Trophoblast cell (in vitro differentiated cells and primary cell): ENCODE results near the gene NELFB.

ENCODE experiments used
- DNase-seq, 2 donors: peaks; one replicate each; pipeline ENCODE4 v3.0.0-alpha.2; 2016
- H2AFZ ChIP-seq: 2 replicates; pipeline ENCODE4 v1.6.1; 2013; ENCODE audit warnings: low read length, moderate library complexity, mild to moderate bottlenecking; ENCODE audit not compliant: insufficient read depth, poor library complexity
- H2AK5ac ChIP-seq: 2 replicates; pipeline ENCODE4 v1.6.1; 2013; ENCODE audit warnings: mild to moderate bottlenecking, low read length
- H2BK120ac ChIP-seq: 2 replicates; pipeline ENCODE4 v1.6.1; 2013; ENCODE audit warnings: low read length, mild to moderate bottlenecking, moderate library complexity; ENCODE audit not compliant: insufficient read depth, poor library complexity
- H2BK12ac ChIP-seq: 2 replicates; pipeline ENCODE4 v1.6.1; 2013; ENCODE audit warnings: mild to moderate bottlenecking, low read length, moderate library complexity
- H2BK5ac ChIP-seq: 2 replicates; pipeline ENCODE4 v1.6.1; 2013; ENCODE audit warnings: low read length, low read depth, moderate library complexity, mild to moderate bottlenecking; ENCODE audit not compliant: poor library complexity
- H3K14ac ChIP-seq: 2 replicates; pipeline ENCODE4 v1.6.1; 2013; ENCODE audit warnings: mild to moderate bottlenecking, low read length
- H3K18ac ChIP-seq: 2 replicates; pipeline ENCODE4 v1.6.1; 2013; ENCODE audit warnings: mild to moderate bottlenecking, low read length
- H3K23ac ChIP-seq: 2 replicates; pipeline ENCODE4 v1.6.1; 2013; ENCODE audit warnings: low read length
- H3K27ac ChIP-seq: 2 replicates; pipeline ENCODE4 v1.5.1; 2013; ENCODE audit warnings: low read depth, mild to moderate bottlenecking, inconsistent platforms, low read length, moderate library complexity
- H3K27me3 ChIP-seq: 2 replicates; pipeline ENCODE4 v1.6.1; 2013; ENCODE audit warnings: inconsistent platforms, mild to moderate bottlenecking, low read length, moderate library complexity; ENCODE audit not compliant: insufficient read depth
- H3K36me3 ChIP-seq, 2 experiments: 1 replicate in 1 of 2; 2 replicates in 1 of 2; pipeline ENCODE4 v1.6.1; 2013; ENCODE audit warnings: low read length in 2 of 2, mild to moderate bottlenecking in 2 of 2, moderate library complexity in 1 of 2; ENCODE audit not compliant: insufficient read depth in 2 of 2, control insufficient read depth in 1 of 2
- H3K4ac ChIP-seq: 2 replicates; pipeline ENCODE4 v1.6.1; 2013; ENCODE audit warnings: low read depth, mild to moderate bottlenecking, low read length, moderate library complexity
- H3K4me1 ChIP-seq, 2 experiments: 1 replicate in 1 of 2; 2 replicates in 1 of 2; pipeline ENCODE4 v1.6.1; 2013; ENCODE audit warnings: low read length in 2 of 2, mild to moderate bottlenecking in 2 of 2, moderate library complexity in 1 of 2; ENCODE audit not compliant: insufficient read depth in 2 of 2, control insufficient read depth in 1 of 2
- H3K4me2 ChIP-seq: 2 replicates; pipeline ENCODE4 v1.6.1; 2013; ENCODE audit warnings: inconsistent platforms, mild to moderate bottlenecking, low read length, moderate library complexity
- H3K4me3 ChIP-seq: 2 replicates; pipeline ENCODE4 v1.5.1; 2013; ENCODE audit warnings: mild to moderate bottlenecking, low read depth, low read length, inconsistent platforms
- H3K79me1 ChIP-seq: one replicate; pipeline ENCODE4 v1.6.1; 2013; ENCODE audit warnings: low read length
- H3K79me2 ChIP-seq: 2 replicates; pipeline ENCODE4 v1.6.1; 2013; ENCODE audit warnings: low read length, mild to moderate bottlenecking; ENCODE audit not compliant: control insufficient read depth, insufficient read depth, poor library complexity
- H3K9ac ChIP-seq: 2 replicates; pipeline ENCODE4 v1.6.1; 2013; ENCODE audit warnings: mild to moderate bottlenecking, low read length
- H3K9me3 ChIP-seq: 2 replicates; pipeline ENCODE4 v1.6.1; 2013; ENCODE audit warnings: low read depth, mild to moderate bottlenecking, control low read depth, inconsistent platforms, low read length; ENCODE audit not compliant: insufficient read depth
- H4K12ac ChIP-seq: 2 replicates; pipeline ENCODE4 v1.6.1; 2013; ENCODE audit warnings: low read depth, mild to moderate bottlenecking, low read length, moderate library complexity
- H4K8ac ChIP-seq: 2 replicates; pipeline ENCODE4 v1.6.1; 2013; ENCODE audit warnings: low read depth, mild to moderate bottlenecking, low read length, moderate library complexity
- H4K91ac ChIP-seq: one replicate; pipeline ENCODE4 v1.6.1; 2013; ENCODE audit warnings: low read depth, mild to moderate bottlenecking, low read length, moderate library complexity
- WGBS: extraction: QIAGEN DNeasy Blood & Tissue Kit; methylation state at CpG from one replicate; pipeline ENCODE4 v1.1.7; 2013; ENCODE audit warnings: missing lambda C conversion rate; ENCODE audit not compliant: insufficient read length, insufficient coverage; ENCODE audit errors: extremely low coverage; 5-methylcytosine and 5-hydroxymethylcytosine counted together

NELFB gene

DNA sequence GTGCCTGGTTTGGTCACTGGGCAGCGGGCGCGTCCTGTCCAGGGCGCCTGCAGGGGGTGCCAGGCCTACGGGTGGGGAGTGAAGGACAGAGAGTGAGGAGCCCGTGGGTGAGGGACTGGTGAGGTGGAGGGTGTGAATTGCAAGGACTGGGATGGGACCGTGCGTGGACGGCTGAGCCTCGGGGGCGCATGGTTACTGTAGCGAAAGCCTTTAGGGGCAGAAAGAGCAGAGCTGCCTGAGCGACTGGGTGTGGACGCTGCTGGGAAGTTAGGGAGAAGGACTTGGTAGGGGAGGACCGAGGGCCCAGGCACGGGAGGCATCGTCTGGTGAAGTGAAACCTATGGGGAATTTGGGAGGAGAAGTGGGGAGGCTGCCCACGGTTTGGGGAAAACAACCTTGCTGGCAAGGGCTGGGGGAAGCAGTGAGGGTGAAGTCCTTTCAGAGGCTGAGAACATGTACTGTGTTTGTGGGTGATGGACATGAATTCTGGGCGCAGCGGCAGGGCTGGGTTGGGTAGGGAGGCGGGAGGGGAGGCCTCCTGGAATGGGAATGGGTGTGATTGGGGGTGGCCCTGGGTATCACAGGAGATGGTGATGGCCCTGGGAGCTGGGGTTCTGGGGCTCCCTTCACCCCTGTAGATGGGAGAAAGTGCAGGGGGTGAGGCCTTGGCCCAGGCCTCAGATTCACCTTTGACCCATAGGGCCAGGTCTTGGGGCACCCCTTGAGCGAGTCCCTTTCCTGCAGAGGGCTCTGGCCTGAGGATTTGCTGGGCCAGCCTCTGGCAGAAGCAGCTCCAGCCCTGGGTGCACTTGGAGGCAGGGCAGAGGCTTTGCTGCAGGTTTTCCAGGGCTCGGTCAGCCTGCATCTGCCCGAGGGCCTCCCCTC is 20.7 kb downstream of the NELFB start:
- Histone ChIP-seq H3K9ac (no peak overlapping the region), H4K91ac (no peak overlapping the region), H4K8ac (no peak overlapping the region), H3K27ac (no peak overlapping the region), H3K4me1 (peaks cover 22 to 25% of the 10 kb centered on the region in 2 experiments), H3K23ac (no peak overlapping the region), H2BK120ac (no peak overlapping the region), H2BK5ac (no peak overlapping the region), H4K12ac (no peak overlapping the region), H2AFZ (no peak overlapping the region), H3K18ac (no peak overlapping the region), H3K79me1 (peaks cover 14% of the 10 kb centered on the region), H3K4me3 (no peak overlapping the region), H3K79me2 (peaks cover 5% of the 10 kb centered on the region), H3K36me3 (peaks cover 46 to 48% of the 10 kb centered on the region in 2 experiments), H2BK12ac (no peak overlapping the region), H3K14ac (no peak overlapping the region), H3K4me2 (no peak overlapping the region), H3K27me3 (no peaks in the 10 kb centered on the region), H3K4ac (no peak overlapping the region), H3K9me3 (peaks cover 17% of the 10 kb centered on the region), H2AK5ac (peak overlapping the region; percentile 9)
- no CpG with 5 or more reads among the region's 24 CpGs for WGBS
- no peak for DNase-seq

DNA sequence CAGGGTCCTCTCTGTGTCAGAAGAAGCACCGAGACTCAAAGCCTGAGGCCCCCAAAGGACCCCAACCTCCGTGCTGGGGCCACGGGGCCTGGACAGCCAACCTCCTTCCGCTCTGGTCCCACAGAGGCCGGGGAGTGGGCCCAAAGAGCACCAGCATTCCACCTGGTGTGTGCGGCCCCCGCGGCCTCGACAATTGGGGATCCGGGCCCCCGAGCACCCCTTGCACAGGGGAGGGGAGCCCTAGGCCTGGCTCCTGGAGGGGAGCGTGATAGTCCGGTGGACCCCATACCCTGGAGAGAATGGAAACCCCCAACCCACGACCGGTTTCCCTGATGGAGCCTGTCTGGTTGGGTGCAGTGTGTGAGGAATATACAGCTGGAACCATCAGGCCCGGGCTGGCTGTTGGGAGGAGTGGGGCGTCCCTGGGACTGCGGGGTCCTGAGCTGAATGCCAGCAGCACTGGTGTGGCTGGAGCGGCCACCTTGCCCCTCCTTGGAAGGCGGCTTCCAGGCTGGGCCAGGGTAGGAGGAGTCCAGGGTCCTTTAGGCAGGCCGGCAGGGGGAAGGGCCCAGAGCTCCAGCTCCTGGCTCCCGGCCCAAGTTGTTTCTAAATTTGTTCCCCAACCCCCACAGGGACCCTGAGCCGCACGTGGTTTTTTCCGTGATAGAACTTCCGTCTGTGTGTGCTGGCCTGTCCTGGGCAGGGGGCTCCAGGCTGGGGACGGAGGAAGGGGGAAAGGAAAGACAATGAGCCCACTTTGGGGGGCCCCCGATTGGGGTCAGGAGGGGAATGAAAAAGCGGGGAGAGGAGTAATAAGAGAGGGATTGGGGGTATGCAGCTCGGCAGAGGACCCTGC is 21.6 kb downstream of the NELFB start:
- Histone ChIP-seq H2BK12ac (peak overlapping the region; percentile 10), H3K9ac (no peak overlapping the region), H3K79me2 (peaks cover 5% of the 10 kb centered on the region), H2BK5ac (no peak overlapping the region), H4K91ac (peak overlapping the region; percentile 50), H2AFZ (no peak overlapping the region), H3K18ac (no peak overlapping the region), H3K4ac (no peak overlapping the region), H4K12ac (peak overlapping the region; percentile 8), H3K79me1 (peaks cover 17% of the 10 kb centered on the region), H3K23ac (no peak overlapping the region), H3K14ac (peak overlapping the region; percentile 1), H3K27me3 (no peaks in the 10 kb centered on the region), H3K4me2 (peak overlapping the region; percentile 60), H2BK120ac (no peak overlapping the region), H3K4me3 (no peak overlapping the region), H4K8ac (no peak overlapping the region), H2AK5ac (peak overlapping the region; percentile 9), H3K4me1 (peaks cover 27 to 29% of the 10 kb centered on the region in 2 experiments), H3K36me3 (peaks cover 39 to 42% of the 10 kb centered on the region in 2 experiments), H3K9me3 (peaks cover 17% of the 10 kb centered on the region), H3K27ac (peak overlapping the region; percentile 52)
- WGBS = no CpG with 5 or more reads among the region's 30 CpGs
- DNase-seq = no peak

DNA sequence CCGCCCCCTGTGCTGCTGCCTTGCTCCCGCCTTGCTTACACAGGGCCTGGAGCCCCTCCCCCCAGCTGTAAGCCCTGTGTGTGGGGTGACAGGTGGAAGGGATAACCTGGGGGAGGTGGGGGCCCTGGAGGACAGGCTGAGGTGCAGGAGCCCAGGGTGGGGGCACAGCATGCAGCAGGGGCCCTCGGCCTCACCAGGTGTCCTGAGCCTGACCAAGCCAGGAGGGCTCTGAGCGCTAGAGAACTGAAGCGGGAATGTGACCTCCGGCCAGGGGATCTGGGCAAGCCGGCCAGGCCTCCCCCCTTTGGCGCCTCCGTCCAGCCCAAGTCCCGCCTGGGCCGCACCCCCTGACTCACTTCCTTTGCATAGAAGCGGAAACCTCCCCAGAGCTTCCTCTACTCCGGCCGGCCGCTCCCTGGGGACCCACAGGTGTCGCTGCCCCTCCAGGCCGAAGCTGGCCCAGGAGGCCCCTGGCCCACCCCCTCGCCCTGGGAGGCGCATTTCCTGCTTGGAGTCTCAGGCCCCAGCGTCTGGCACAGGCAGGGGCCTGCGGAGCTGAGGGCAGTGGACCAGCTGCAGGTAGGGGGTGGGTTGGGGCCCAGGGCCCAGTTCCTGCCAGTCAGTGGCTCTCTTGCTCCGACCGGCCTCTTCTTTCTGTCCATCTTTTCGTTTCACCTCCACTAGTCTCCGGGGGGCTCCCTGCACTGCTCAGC is 22.4 kb downstream of the NELFB start, which contains the start of gene TOR4A:
Gene TOR4A (plus strand): TSS at position 398 of the 713 bp plus-strand sequence. CDS start 964 bp downstream, outside the sequence.
- H2AFZ ChIP-seq = peak within 1 kb of the TSS; percentile 68
- no CpG with 5 or more reads among the region's 25 CpGs for WGBS

More for the DNA sequence above, 22.4 kb downstream of the NELFB start, which contains the start of gene TOR4A:
- H3K9ac ChIP-seq = peak within 1 kb of the TSS; percentile 55
- peak within 1 kb of the TSS; percentile 86 for H2BK120ac ChIP-seq
- H3K79me2 ChIP-seq = peaks cover 5% of the 10 kb centered on the region
- H4K8ac ChIP-seq = peak within 1 kb of the TSS; percentile 73
- H4K12ac ChIP-seq = peak within 1 kb of the TSS; percentile 85
- peaks cover 17% of the 10 kb centered on the region for H3K79me1 ChIP-seq
- peak within 1 kb of the TSS; percentile 58 for H3K4me3 ChIP-seq
- peak within 1 kb of the TSS; percentile 84 for H4K91ac ChIP-seq
- H3K14ac ChIP-seq = peak within 1 kb of the TSS; percentile 83
- no peaks in the 10 kb centered on the region for H3K27me3 ChIP-seq
- peak within 1 kb of the TSS; percentile 53 for H3K4ac ChIP-seq
- H3K4me1 ChIP-seq = peaks cover 27 to 29% of the 10 kb centered on the region in 2 experiments
- H3K36me3 ChIP-seq = peaks cover 31 to 34% of the 10 kb centered on the region in 2 experiments
- peak within 1 kb of the TSS; percentile 60 for H3K4me2 ChIP-seq
- peak within 1 kb of the TSS; percentile 52 for H3K27ac ChIP-seq
- no peak for DNase-seq
- H3K9me3 ChIP-seq = peaks cover 17% of the 10 kb centered on the region
- H2BK12ac ChIP-seq = peak within 1 kb of the TSS; percentile 21
- no peak within 1 kb of the TSS for H3K23ac ChIP-seq
- peak within 1 kb of the TSS; percentile 40 for H2AK5ac ChIP-seq
- H3K18ac ChIP-seq = peak within 1 kb of the TSS; percentile 68
- H2BK5ac ChIP-seq = peak within 1 kb of the TSS; percentile 29
